H9 (cell line): ENCODE measurements around the gene THAP4. TPM values are rescaled to one million over a fixed set of nuclear protein-coding genes. Genes with fewer than 3 reads are reported as not detected.

Experiments used
- DNase-seq: peaks from one replicate; pipeline ENCODE4 v3.0.0-alpha.2; 2017
- H2AFZ ChIP-seq: one replicate; pipeline ENCODE4 v1.6.1; 2013; ENCODE audit warnings: mild to moderate bottlenecking, low read length, control low read depth, moderate library complexity
- H2AK5ac ChIP-seq: 2 replicates; pipeline ENCODE4 v1.6.1; 2013; ENCODE audit warnings: low read length, control low read depth, mixed read lengths; ENCODE audit not compliant: insufficient read length
- H2BK120ac ChIP-seq: one replicate; pipeline ENCODE4 v1.6.1; 2013; ENCODE audit warnings: low read depth, mild to moderate bottlenecking, low read length, control low read depth, inconsistent platforms; ENCODE audit not compliant: poor library complexity, severe bottlenecking
- H2BK12ac ChIP-seq: 2 replicates; pipeline ENCODE4 v1.6.1; 2013; ENCODE audit warnings: low read length, control low read depth, mixed read lengths, low read depth; ENCODE audit not compliant: insufficient read length
- H2BK15ac ChIP-seq: 2 replicates; pipeline ENCODE4 v1.6.1; 2013; ENCODE audit warnings: low read depth, low read length, control low read depth
- H2BK20ac ChIP-seq: one replicate; pipeline ENCODE4 v1.6.1; 2013; ENCODE audit warnings: low read depth, mild to moderate bottlenecking, low read length, control low read depth, inconsistent platforms; ENCODE audit not compliant: poor library complexity, severe bottlenecking
- H2BK5ac ChIP-seq: 2 replicates; pipeline ENCODE4 v1.6.1; 2013; ENCODE audit warnings: low read length, control low read depth, mixed read lengths; ENCODE audit not compliant: insufficient read length
- H3K14ac ChIP-seq: 2 replicates; pipeline ENCODE4 v1.6.1; 2013; ENCODE audit warnings: low read length, control low read depth; ENCODE audit not compliant: insufficient read depth
- H3K18ac ChIP-seq: 2 replicates; pipeline ENCODE4 v1.6.1; 2013; ENCODE audit warnings: low read depth, mild to moderate bottlenecking, mixed read lengths, low read length, control low read depth; ENCODE audit not compliant: insufficient read length
- H3K23ac ChIP-seq: 2 replicates; pipeline ENCODE4 v1.6.1; 2013; ENCODE audit warnings: low read length, control low read depth, mixed read lengths, low read depth; ENCODE audit not compliant: insufficient read length
- H3K23me2 ChIP-seq: 2 replicates; pipeline ENCODE4 v1.6.1; 2013; ENCODE audit warnings: low read depth, mild to moderate bottlenecking, mixed read lengths, low read length, control low read depth; ENCODE audit not compliant: insufficient read length, poor library complexity, severe bottlenecking
- H3K27ac ChIP-seq: 2 replicates; pipeline ENCODE4 v1.5.1; 2013; ENCODE audit warnings: low read length, control low read depth, mixed read lengths, low read depth; ENCODE audit not compliant: insufficient read length
- H3K27me3 ChIP-seq: 2 replicates; pipeline ENCODE4 v1.6.1; 2013; ENCODE audit warnings: low read length, control low read depth, inconsistent platforms; ENCODE audit not compliant: insufficient read depth
- H3K4ac ChIP-seq: 2 replicates; pipeline ENCODE4 v1.6.1; 2013; ENCODE audit warnings: low read depth, mild to moderate bottlenecking, control low read depth, inconsistent platforms, low read length, moderate library complexity
- H3K4me1 ChIP-seq: 2 replicates; pipeline ENCODE4 v1.6.1; 2013; ENCODE audit warnings: low read length, control low read depth, inconsistent platforms; ENCODE audit not compliant: insufficient read depth
- H3K4me2 ChIP-seq: 2 replicates; pipeline ENCODE4 v1.6.1; 2013; ENCODE audit warnings: low read length, control low read depth, mixed read lengths; ENCODE audit not compliant: insufficient read length, insufficient read depth
- H3K56ac ChIP-seq: 2 replicates; pipeline ENCODE4 v1.6.1; 2013; ENCODE audit warnings: low read depth, mild to moderate bottlenecking, mixed read lengths, low read length, control low read depth; ENCODE audit not compliant: insufficient read length
- H3K79me1 ChIP-seq: 2 replicates; pipeline ENCODE4 v1.6.1; 2013; ENCODE audit warnings: low read depth, mild to moderate bottlenecking, moderate library complexity, low read length, control low read depth, inconsistent platforms; ENCODE audit not compliant: insufficient read depth, poor library complexity, severe bottlenecking
- H3K79me2 ChIP-seq: 2 replicates; pipeline ENCODE4 v1.6.1; 2013; ENCODE audit warnings: low read length, control low read depth, inconsistent platforms; ENCODE audit not compliant: insufficient read depth
- H3K9ac ChIP-seq: 2 replicates; pipeline ENCODE4 v1.6.1; 2013; ENCODE audit warnings: low read length, control low read depth, mixed read lengths; ENCODE audit not compliant: insufficient read length; ENCODE audit errors: extremely low read depth
- H3K9me3 ChIP-seq: one replicate; pipeline ENCODE4 v1.6.1; 2013; ENCODE audit warnings: low read depth, low read length, inconsistent platforms; ENCODE audit not compliant: control insufficient read depth
- H3T11ph ChIP-seq: one replicate; pipeline ENCODE4 v1.6.1; 2013; ENCODE audit warnings: mild to moderate bottlenecking, low read length, control low read depth, inconsistent platforms
- H4K20me1 ChIP-seq: one replicate; pipeline ENCODE4 v1.6.1; 2013; ENCODE audit not compliant: control insufficient read depth, insufficient read length, insufficient read depth
- H4K5ac ChIP-seq: 2 replicates; pipeline ENCODE4 v1.6.1; 2013; ENCODE audit warnings: low read depth, mild to moderate bottlenecking, mixed read lengths, low read length, control low read depth; ENCODE audit not compliant: insufficient read length
- H4K8ac ChIP-seq: replicated peaks from 2 replicates; pipeline ENCODE4 v1.6.1; 2013; ENCODE audit warnings: low read length, control low read depth, mixed read lengths, low read depth; ENCODE audit not compliant: insufficient read length
- H4K91ac ChIP-seq: 2 replicates; pipeline ENCODE4 v1.6.1; 2013; ENCODE audit warnings: low read depth, mild to moderate bottlenecking, moderate library complexity, mixed read lengths, low read length, control low read depth; ENCODE audit not compliant: insufficient read length
- H3K27ac Mint-ChIP-seq, 3 experiments: 2 replicates in 2 of 3; 3 replicates in 1 of 3; pipeline ENCODE4 v1.8.0; 2020 to 2021; ENCODE audit warnings: mixed read lengths in 3 of 3, mild to moderate bottlenecking in 1 of 3, moderate library complexity in 1 of 3
- H3K27me3 Mint-ChIP-seq: 2 replicates; pipeline ENCODE4 v1.8.0; 2021; ENCODE audit warnings: low read depth, mild to moderate bottlenecking, moderate library complexity, mixed read lengths
- H3K36me3 Mint-ChIP-seq, 3 experiments: 2 replicates in 2 of 3; 3 replicates in 1 of 3; pipeline ENCODE4 v1.8.0; 2020 to 2021; ENCODE audit warnings: low read depth in 3 of 3, mixed read lengths in 3 of 3; ENCODE audit not compliant: insufficient read depth in 1 of 3
- H3K4me1 Mint-ChIP-seq, 2 experiments: 2 replicates each; pipeline ENCODE4 v1.8.0; 2020; ENCODE audit warnings: mixed read lengths in 2 of 2
- H3K4me3 Mint-ChIP-seq, 2 experiments: 2 replicates in 1 of 2; 3 replicates in 1 of 2; pipeline ENCODE4 v1.8.0; 2020 to 2021; ENCODE audit warnings: mild to moderate bottlenecking in 2 of 2, mixed read lengths in 2 of 2, moderate library complexity in 1 of 2
- H3K9me3 Mint-ChIP-seq, 2 experiments: 2 replicates in 1 of 2; 3 replicates in 1 of 2; pipeline ENCODE4 v1.8.0; 2020; ENCODE audit warnings: mild to moderate bottlenecking in 2 of 2, mixed read lengths in 2 of 2, moderate library complexity in 1 of 2
- WGBS: extraction: QIAGEN DNeasy Blood & Tissue Kit; methylation state at CpG from one replicate; pipeline ENCODE4 v1.1.7; 2013; ENCODE audit warnings: missing lambda C conversion rate, low lambda C conversion rate, mixed read lengths; ENCODE audit not compliant: insufficient read length; ENCODE audit errors: extremely low coverage; 5-methylcytosine and 5-hydroxymethylcytosine counted together
- total RNA-seq: library from RNA; stranded (reverse); gene quantifications from 2 replicates; pipeline ENCODE4 v1.2.1, GENCODE V29; 2021
- TF ChIP-seq, protein P1 (sequence below): fragments of 200-600 bp; sonication (generic); conservative IDR thresholded peaks from 3 replicates; pipeline ENCODE4 v1.8.0; 2021; ENCODE audit warnings: antibody characterized with exemption, mild to moderate bottlenecking

The THAP4 gene
- total RNA-seq, 1 experiment from 2014 or later = 70.6 TPM

DNA sequence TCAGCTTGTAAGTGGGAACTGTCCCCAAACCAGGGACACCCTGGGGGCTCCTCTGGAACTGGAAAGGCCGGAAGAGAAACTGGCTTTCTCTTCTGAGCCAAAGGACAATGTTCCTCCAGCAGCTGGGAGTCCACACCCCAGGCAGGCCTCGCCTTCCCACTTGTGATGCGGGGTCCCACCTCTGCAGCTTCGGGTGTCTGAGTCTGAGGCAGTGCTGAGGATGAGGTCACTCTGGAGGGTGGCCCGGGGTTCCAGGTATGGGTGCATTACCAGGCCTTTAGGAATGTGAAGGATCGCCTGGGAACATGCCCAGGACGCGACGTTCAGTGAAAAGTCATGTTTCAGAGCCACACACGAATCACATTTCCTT, 96.6 kb downstream of the THAP4 start:
- Histone ChIP-seq H4K8ac (no peak overlapping the region), H3K27me3 (peaks cover 16% of the 10 kb centered on the region; the same call in 1 of the 2 replicates), H2AK5ac (no peak overlapping the region), H3K9me3 (no peaks in the 10 kb centered on the region), H2BK15ac (no peak overlapping the region), H3T11ph (no peak overlapping the region), H3K4ac (no peak overlapping the region), H2AFZ (no peak overlapping the region), H3K9ac (no peak overlapping the region), H3K23me2 (peaks cover 11% of the 10 kb centered on the region), H3K79me1 (no peaks in the 10 kb centered on the region), H2BK120ac (no peak overlapping the region), H4K91ac (no peak overlapping the region), H3K18ac (no peak overlapping the region), H4K20me1 (no peaks in the 10 kb centered on the region), H3K56ac (no peak overlapping the region), H4K5ac (no peak overlapping the region), H3K4me2 (peak overlapping the region; percentile 38), H3K23ac (no peak overlapping the region), H3K14ac (no peak overlapping the region), H2BK12ac (no peak overlapping the region), H3K79me2 (no peaks in the 10 kb centered on the region), H2BK5ac (no peak overlapping the region), H3K4me1 (no peaks in the 10 kb centered on the region), H2BK20ac (no peak overlapping the region), H3K27ac (no peak overlapping the region)
- no peak for DNase-seq
- Mint-ChIP-seq H3K4me1 (peaks cover 3 to 13% of the 10 kb centered on the region in 2 experiments; a peak in 3 of 4 replicates), H3K4me3 (peak overlapping the region; percentile 63 to 84; a peak in 4 of 5 replicates), H3K36me3 (no peaks in the 10 kb centered on the region), H3K9me3 (peaks cover 2% of the 10 kb centered on the region in 2 experiments; a peak in 1 of 5 replicates), H3K27ac (peak overlapping the region in 1 of 3 experiments; percentile 77; a peak in 2 of 7 replicates), H3K27me3 (peaks cover 48% of the 10 kb centered on the region)
- WGBS = no CpG with 5 or more reads among the region's 10 CpGs
- TF ChIP-seq, protein P1, sequence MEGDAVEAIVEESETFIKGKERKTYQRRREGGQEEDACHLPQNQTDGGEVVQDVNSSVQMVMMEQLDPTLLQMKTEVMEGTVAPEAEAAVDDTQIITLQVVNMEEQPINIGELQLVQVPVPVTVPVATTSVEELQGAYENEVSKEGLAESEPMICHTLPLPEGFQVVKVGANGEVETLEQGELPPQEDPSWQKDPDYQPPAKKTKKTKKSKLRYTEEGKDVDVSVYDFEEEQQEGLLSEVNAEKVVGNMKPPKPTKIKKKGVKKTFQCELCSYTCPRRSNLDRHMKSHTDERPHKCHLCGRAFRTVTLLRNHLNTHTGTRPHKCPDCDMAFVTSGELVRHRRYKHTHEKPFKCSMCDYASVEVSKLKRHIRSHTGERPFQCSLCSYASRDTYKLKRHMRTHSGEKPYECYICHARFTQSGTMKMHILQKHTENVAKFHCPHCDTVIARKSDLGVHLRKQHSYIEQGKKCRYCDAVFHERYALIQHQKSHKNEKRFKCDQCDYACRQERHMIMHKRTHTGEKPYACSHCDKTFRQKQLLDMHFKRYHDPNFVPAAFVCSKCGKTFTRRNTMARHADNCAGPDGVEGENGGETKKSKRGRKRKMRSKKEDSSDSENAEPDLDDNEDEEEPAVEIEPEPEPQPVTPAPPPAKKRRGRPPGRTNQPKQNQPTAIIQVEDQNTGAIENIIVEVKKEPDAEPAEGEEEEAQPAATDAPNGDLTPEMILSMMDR = no peak
